Endothelial cell of umbilical vein (primary cell): ENCODE measurements around the gene POU6F2.

Experiments used
- CTCF ChIP-seq, 2 donors: IDR thresholded peaks; 1 replicate in 1 of 2; 2 replicates in 1 of 2; pipeline ENCODE4 v1.5.1; 2011; ENCODE audit warnings: low read length in 2 of 2, mild to moderate bottlenecking in 2 of 2, moderate library complexity in 2 of 2, control low read depth in 1 of 2, inconsistent platforms in 1 of 2, low read depth in 1 of 2; ENCODE audit not compliant: insufficient read depth in 1 of 2; ENCODE audit errors: extremely low read depth in 1 of 2
- MAX ChIP-seq: IDR thresholded peaks from 2 replicates; pipeline ENCODE4 v1.6.1; 2011; ENCODE audit not compliant: insufficient read depth, insufficient read length
- POLR2A ChIP-seq: IDR thresholded peaks from 2 replicates; pipeline ENCODE4 v1.6.1; 2012; ENCODE audit warnings: low read depth, mild to moderate bottlenecking, control low read depth, low read length

GRCh38 chr7:39044489-39044888 is 66.8 kb downstream of the POU6F2 start:
- TF ChIP-seq MAX: no peak
- TF ChIP-seq CTCF (IDR thresholded peaks at IDR 0.05; ENCODE audit: extremely low read depth in 1 of 2, insufficient read depth in 1 of 2, low read depth in 1 of 2, low read length in 2 of 2): no peak
- TF ChIP-seq POLR2A: no peak
